ENCODE measurements around the gene RB1.

Gene RB1

GRCh38 chr13:48492096-48492440 is 188.5 kb downstream of the RB1 start:
- DNase-seq (ENCODE audit: low read depth in 1 of 2, low spot score in 1 of 2): no peak
- in situ Hi-C loops (cut with HindIII; ENCODE audit: low pct_unique_long_range_greater_than_20kb, low sequenced_read_pairs): no loop called here
- TF ChIP-seq JUND (IDR thresholded peaks at IDR 0.05; ENCODE audit: low read depth): no peak

GRCh38 chr13:48492470-48493065 is 189.0 kb downstream of the RB1 start:
- TF ChIP-seq JUND (IDR thresholded peaks at IDR 0.05; ENCODE audit: low read depth): no peak
- in situ Hi-C loops (cut with HindIII; ENCODE audit: low pct_unique_long_range_greater_than_20kb, low sequenced_read_pairs): no loop called here
- DNase-seq (ENCODE audit: low read depth in 1 of 2, low spot score in 1 of 2): no peak

GRCh38 chr13:48493066-48493765 is 189.7 kb downstream of the RB1 start:
- in situ Hi-C loops (cut with HindIII; ENCODE audit: low pct_unique_long_range_greater_than_20kb, low sequenced_read_pairs): no loop called here
- DNase-seq (ENCODE audit: low read depth in 1 of 2, low spot score in 1 of 2): no peak
- TF ChIP-seq JUND (IDR thresholded peaks at IDR 0.05; ENCODE audit: low read depth): no peak

GRCh38 chr13:48493851-48494250 is 190.3 kb downstream of the RB1 start:
- TF ChIP-seq JUND (IDR thresholded peaks at IDR 0.05; ENCODE audit: low read depth): no peak
- in situ Hi-C loops (cut with HindIII; ENCODE audit: low pct_unique_long_range_greater_than_20kb, low sequenced_read_pairs): no loop called here
- DNase-seq (ENCODE audit: low read depth in 1 of 2, low spot score in 1 of 2): no peak

- TF ChIP-seq JUND (IDR thresholded peaks at IDR 0.05; ENCODE audit: low read depth): no peak
- in situ Hi-C loops (cut with HindIII; ENCODE audit: low pct_unique_long_range_greater_than_20kb, low sequenced_read_pairs): no loop called here
- DNase-seq (ENCODE audit: low read depth in 1 of 2, low spot score in 1 of 2): no peak
Measured at GRCh38 chr13:48494874-48495273, 191.3 kb downstream of the RB1 start.

- in situ Hi-C loops (cut with HindIII; ENCODE audit: low pct_unique_long_range_greater_than_20kb, low sequenced_read_pairs): no loop called here
- no peak for DNase-seq (ENCODE audit: low read depth in 1 of 2, low spot score in 1 of 2)
- TF ChIP-seq JUND (IDR thresholded peaks at IDR 0.05; ENCODE audit: low read depth): no peak
Measured at GRCh38 chr13:48496271-48497161, 193.0 kb downstream of the RB1 start.

DNA sequence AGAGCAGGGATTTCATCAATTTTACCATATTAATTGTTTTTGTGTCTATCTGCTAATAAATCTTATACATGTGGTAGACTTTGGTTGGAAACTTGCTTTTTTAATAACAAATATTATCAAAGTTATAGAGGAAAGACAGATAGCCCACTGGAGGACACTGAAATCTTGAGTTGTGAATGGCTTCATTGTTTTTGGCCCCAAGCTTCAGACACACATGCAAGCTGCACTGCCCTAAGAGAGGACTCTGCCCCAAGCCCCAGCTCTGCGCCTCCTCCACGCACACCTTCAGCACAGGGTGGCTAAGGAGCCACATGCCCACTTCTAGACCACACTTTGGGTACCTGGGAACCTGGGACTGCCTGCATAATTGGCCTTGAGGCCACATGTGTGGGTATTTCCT is 194.1 kb downstream of the RB1 start:
- DNase-seq (ENCODE audit: low read depth in 1 of 2, low spot score in 1 of 2): no peak
- no peak for TF ChIP-seq JUND (IDR thresholded peaks at IDR 0.05; ENCODE audit: low read depth)
- in situ Hi-C loops (cut with HindIII; ENCODE audit: low pct_unique_long_range_greater_than_20kb, low sequenced_read_pairs): no loop called here

DNA sequence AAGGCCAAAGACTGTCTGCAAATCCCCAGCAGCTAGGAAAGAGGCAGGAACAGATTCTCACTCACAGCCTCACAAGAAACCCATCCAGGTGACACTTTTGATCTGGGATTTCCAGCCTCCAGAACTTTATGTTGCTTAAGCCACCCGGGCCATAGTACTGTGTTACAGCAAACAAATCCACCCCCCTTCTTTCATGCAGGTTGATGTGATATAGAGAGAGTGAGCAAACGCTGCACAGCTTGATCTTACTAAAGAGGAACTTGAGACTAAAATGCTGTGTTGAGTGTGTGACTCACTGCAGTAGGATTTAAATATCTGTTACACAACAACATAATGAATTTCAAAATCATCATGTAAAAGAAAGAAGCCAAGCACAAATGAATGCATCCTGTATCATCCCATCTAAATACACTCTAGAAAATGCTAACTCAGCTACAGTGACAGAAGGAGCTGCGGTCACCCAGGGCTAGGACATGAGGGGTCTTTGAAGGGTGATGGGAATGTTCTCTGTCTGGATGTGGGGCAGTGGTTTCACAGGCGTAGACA is 197.2 kb downstream of the RB1 start:
- TF ChIP-seq JUND (IDR thresholded peaks at IDR 0.05; ENCODE audit: low read depth): no peak
- DNase-seq (ENCODE audit: low read depth in 1 of 2, low spot score in 1 of 2): no peak
- in situ Hi-C loops (cut with HindIII; ENCODE audit: low pct_unique_long_range_greater_than_20kb, low sequenced_read_pairs): no loop called here

DNA sequence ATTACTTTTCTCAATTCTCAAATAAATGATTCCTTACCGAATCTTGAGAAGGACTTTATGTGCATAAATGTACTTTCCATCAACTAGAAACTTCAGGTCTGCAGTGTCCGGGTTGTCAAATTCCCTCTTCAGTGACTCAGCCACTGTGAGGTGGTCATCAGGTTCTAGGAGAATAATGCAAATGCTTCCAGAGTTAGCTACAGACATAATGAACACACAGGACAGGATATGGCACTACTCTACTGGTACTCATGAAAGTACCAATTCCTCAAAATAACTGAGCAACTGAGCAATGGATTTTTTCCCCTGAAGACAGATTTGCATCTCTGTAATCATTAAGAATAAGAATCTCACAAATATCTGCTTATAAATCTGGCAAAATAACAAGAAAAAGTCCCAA is 198.2 kb downstream of the RB1 start:
- TF ChIP-seq JUND (IDR thresholded peaks at IDR 0.05; ENCODE audit: low read depth): no peak
- DNase-seq (ENCODE audit: low read depth in 1 of 2, low spot score in 1 of 2): no peak
- in situ Hi-C loops (cut with HindIII; ENCODE audit: low pct_unique_long_range_greater_than_20kb, low sequenced_read_pairs): no loop called here

DNA sequence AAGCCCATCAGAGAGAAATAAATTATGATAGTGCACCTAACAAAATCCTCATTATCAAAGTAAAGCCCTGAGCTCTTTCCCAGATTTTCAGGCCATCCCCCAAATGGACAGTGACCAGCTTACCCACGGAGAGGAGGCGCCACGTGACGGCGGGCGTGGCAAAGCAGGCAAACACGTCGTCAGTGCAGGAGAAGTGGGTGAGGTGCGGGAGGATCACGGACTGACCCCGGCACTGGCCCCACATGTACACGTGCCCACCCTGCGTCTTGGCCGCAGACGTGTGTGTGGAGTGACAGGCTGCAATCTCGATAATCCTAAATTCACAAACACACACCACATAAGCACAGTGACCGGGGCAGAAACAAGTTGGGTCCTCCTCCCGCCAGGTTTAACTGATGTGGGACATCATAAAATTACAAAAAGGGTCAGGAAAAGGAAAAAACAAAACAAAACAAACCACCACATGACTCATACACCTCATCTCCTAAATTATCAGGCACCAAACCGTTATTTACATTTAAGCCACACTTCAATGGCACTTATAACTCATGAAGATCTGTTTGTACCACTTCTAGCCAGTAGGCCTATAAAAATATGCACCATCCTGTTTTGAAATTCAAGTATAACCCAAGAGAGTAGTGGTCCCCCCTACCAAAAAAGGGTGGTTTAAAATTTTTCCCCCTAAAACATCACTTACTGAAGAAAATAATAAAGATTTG is 199.2 kb downstream of the RB1 start:
- no peak for TF ChIP-seq JUND (IDR thresholded peaks at IDR 0.05; ENCODE audit: low read depth)
- in situ Hi-C loops (cut with HindIII; ENCODE audit: low pct_unique_long_range_greater_than_20kb, low sequenced_read_pairs): no loop called here

GRCh38 chr13:48504606-48505005 is 201.1 kb downstream of the RB1 start:
- no peak for TF ChIP-seq JUND (IDR thresholded peaks at IDR 0.05; ENCODE audit: low read depth)
- no peak for DNase-seq (ENCODE audit: low read depth in 1 of 2, low spot score in 1 of 2)
- in situ Hi-C loops (cut with HindIII; ENCODE audit: low pct_unique_long_range_greater_than_20kb, low sequenced_read_pairs): no loop called here

More for the DNA sequence above, 199.2 kb downstream of the RB1 start:
- no peak for DNase-seq (ENCODE audit: low read depth in 1 of 2, low spot score in 1 of 2)

DNA sequence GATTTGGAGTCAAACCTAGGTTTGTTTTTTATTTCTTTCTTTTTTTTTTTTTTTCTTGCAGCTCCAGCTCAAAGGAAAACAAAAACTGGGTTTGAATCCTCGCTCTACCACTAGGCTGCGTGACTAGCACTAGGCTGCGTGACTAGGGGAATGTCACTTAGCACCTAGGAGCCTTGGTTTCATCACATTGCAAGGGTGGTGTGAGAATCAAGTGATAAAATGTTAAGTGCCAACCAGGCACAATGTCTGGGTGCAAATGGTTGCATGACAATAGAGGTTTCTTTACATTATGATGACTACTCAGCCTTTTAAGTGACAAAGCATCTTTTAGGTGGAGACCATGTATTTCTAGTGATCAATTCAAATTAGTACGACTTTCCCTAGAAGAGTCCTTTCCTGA is 201.5 kb downstream of the RB1 start:
- TF ChIP-seq JUND (IDR thresholded peaks at IDR 0.05; ENCODE audit: low read depth): no peak

More for the DNA sequence above, 201.5 kb downstream of the RB1 start:
- in situ Hi-C loops (cut with HindIII; ENCODE audit: low pct_unique_long_range_greater_than_20kb, low sequenced_read_pairs): no loop called here
- no peak for DNase-seq (ENCODE audit: low read depth in 1 of 2, low spot score in 1 of 2)

Data from T47D (cell line).